Measurements from ENCODE around the gene TPSG1.
"Not testable (repeated sequence)": the region's sequence is repeated elsewhere in the genome, so short reads cannot be mapped to it uniquely, and the experiment has no call there.

The TPSG1 gene

GRCh38 chr16:1225051-1225451 is at the start of gene TPSG1:
TSS of gene TPSG1 (minus strand) at chr16:1225268. CDS start at chr16:1225252, 16 bp downstream.
- no peak for DNase-seq

- no peak for DNase-seq
These were observed 49.7 kb upstream of the TPSG1 start for GRCh38 chr16:1274767-1275166.

- DNase-seq = no peak
These were observed 48.7 kb upstream of the TPSG1 start for GRCh38 chr16:1273816-1274215.

GRCh38 chr16:1272453-1273198 is 47.6 kb upstream of the TPSG1 start:
- DNase-seq = peak; percentile 74

GRCh38 chr16:1271724-1272413 is 46.8 kb upstream of the TPSG1 start:
- DNase-seq = peak; percentile 98

- DNase-seq = no peak
These were observed 46.3 kb upstream of the TPSG1 start for GRCh38 chr16:1271380-1271723.

GRCh38 chr16:1269418-1269817 is 44.4 kb upstream of the TPSG1 start:
- DNase-seq = not testable (repeated sequence)

- DNase-seq = no peak
These were observed 40.8 kb upstream of the TPSG1 start for GRCh38 chr16:1265826-1266225.

GRCh38 chr16:1265090-1265630 is 40.1 kb upstream of the TPSG1 start:
- DNase-seq = no peak

- DNase-seq = no peak
These were observed 39.4 kb upstream of the TPSG1 start for GRCh38 chr16:1264345-1265089.

GRCh38 chr16:1263591-1264344 is 38.7 kb upstream of the TPSG1 start:
- no peak for DNase-seq

- DNase-seq = no peak
These were observed 37.8 kb upstream of the TPSG1 start for GRCh38 chr16:1262846-1263221.

- DNase-seq = no peak
These were observed 37.3 kb upstream of the TPSG1 start for GRCh38 chr16:1262210-1262845.

- DNase-seq = peak; percentile 87
These were observed 36.2 kb upstream of the TPSG1 start for GRCh38 chr16:1261131-1261892.

- DNase-seq = no peak
These were observed 35.1 kb upstream of the TPSG1 start for GRCh38 chr16:1260101-1260680.

GRCh38 chr16:1259760-1260068 is 34.6 kb upstream of the TPSG1 start:
- DNase-seq = no peak

- DNase-seq = peak; percentile 20
These were observed 34.1 kb upstream of the TPSG1 start for GRCh38 chr16:1258906-1259759.

- DNase-seq = peak; percentile 15
These were observed 33.1 kb upstream of the TPSG1 start for GRCh38 chr16:1258225-1258600.

- no peak for DNase-seq
These were observed 32.6 kb upstream of the TPSG1 start for GRCh38 chr16:1257561-1258224.

- DNase-seq = no peak
These were observed 31.8 kb upstream of the TPSG1 start for GRCh38 chr16:1256874-1257322.

Measured in NCI-H146 (cell line).